T-helper 17 cell (primary cell): Measurements from ENCODE around the gene UGDH. TPM values are rescaled to one million over a fixed set of nuclear protein-coding genes. Genes with fewer than 3 reads are reported as not detected.
"Not testable (repeated sequence)": the region's sequence is repeated elsewhere in the genome, so short reads cannot be mapped to it uniquely, and the experiment has no call there.

Experiments used
- ATAC-seq: fragments of 150-1000 bp; cut with Tn5 transposase; 2 replicates; pipeline ENCODE4 v1.10.0; 2021; ENCODE audit warnings: mild to moderate bottlenecking, moderate library complexity
- DNase-seq, 3 donors: peaks; one replicate each; pipeline versions ENCODE4 v3.0.0 to v3.0.0-alpha.2; 2020 to 2021
- H3K9me3 ChIP-seq: one replicate; pipeline ENCODE4 v1.7.0; 2013; ENCODE audit warnings: low read length, mild to moderate bottlenecking; ENCODE audit not compliant: control insufficient read depth, poor library complexity, severe bottlenecking
- H3K27ac Mint-ChIP-seq: one replicate; pipeline ENCODE4 v1.8.0; 2022; ENCODE audit warnings: mild to moderate bottlenecking, moderate library complexity, mixed read lengths
- H3K27me3 Mint-ChIP-seq: one replicate; pipeline ENCODE4 v1.8.0; 2022; ENCODE audit warnings: mixed read lengths
- H3K36me3 Mint-ChIP-seq: one replicate; pipeline ENCODE4 v1.8.0; 2022; ENCODE audit warnings: low read depth, mixed read lengths
- H3K4me1 Mint-ChIP-seq: one replicate; pipeline ENCODE4 v1.8.0; 2022; ENCODE audit warnings: mild to moderate bottlenecking, mixed read lengths
- H3K4me3 Mint-ChIP-seq: one replicate; pipeline ENCODE4 v1.8.0; 2022; ENCODE audit warnings: mild to moderate bottlenecking, moderate library complexity, mixed read lengths
- total RNA-seq, 4 donors: library from RNA in 2 of 4; stranded (reverse) in 2 of 4; gene quantifications; one replicate each; pipeline ENCODE4 v1.2.3 and lab custom pipeline; 2022 to 2026

Gene UGDH
- total RNA-seq, 2 donors from 2014 or later: 6.1 to 11.3 TPM

GRCh38 chr4:39470402-39470801, 56.8 kb downstream of the UGDH start:
- Mint-ChIP-seq H3K4me3 (no peak overlapping the region), H3K4me1 (no peaks in the 10 kb centered on the region), H3K36me3 (no peaks in the 10 kb centered on the region), H3K27ac (no peak overlapping the region), H3K27me3 (no peaks in the 10 kb centered on the region)
- H3K9me3 ChIP-seq: no peaks in the 10 kb centered on the region
- DNase-seq: no peak
- no peak for ATAC-seq

GRCh38 chr4:39469429-39470077, 57.7 kb downstream of the UGDH start:
- no peak for DNase-seq

GRCh38 chr4:39467464-39467863, 59.8 kb downstream of the UGDH start:
- DNase-seq (no peak), ATAC-seq (no peak)
- H3K27ac Mint-ChIP-seq: no peak overlapping the region
- H3K36me3 Mint-ChIP-seq: peaks cover 4% of the 10 kb centered on the region
- H3K27me3 Mint-ChIP-seq: no peaks in the 10 kb centered on the region
- H3K9me3 ChIP-seq: no peaks in the 10 kb centered on the region
- H3K4me3 Mint-ChIP-seq: no peak overlapping the region
- H3K4me1 Mint-ChIP-seq: no peaks in the 10 kb centered on the region

More at GRCh38 chr4:39469429-39470077, 57.7 kb downstream of the UGDH start:
- ATAC-seq: peak; percentile 89
- Mint-ChIP-seq H3K4me1 (no peaks in the 10 kb centered on the region), H3K4me3 (no peak overlapping the region), H3K27me3 (no peaks in the 10 kb centered on the region), H3K27ac (no peak overlapping the region), H3K36me3 (peaks cover 2% of the 10 kb centered on the region)
- H3K9me3 ChIP-seq: no peaks in the 10 kb centered on the region

- no peaks in the 10 kb centered on the region for H3K9me3 ChIP-seq
- DNase-seq (no peak), ATAC-seq (no peak)
- no peak overlapping the region for H3K27ac Mint-ChIP-seq
- no peak overlapping the region for H3K4me3 Mint-ChIP-seq
- H3K36me3 Mint-ChIP-seq: peaks cover 4% of the 10 kb centered on the region
- no peaks in the 10 kb centered on the region for H3K27me3 Mint-ChIP-seq
- no peaks in the 10 kb centered on the region for H3K4me1 Mint-ChIP-seq
Measured at GRCh38 chr4:39466747-39467146, 60.5 kb downstream of the UGDH start.

- Mint-ChIP-seq H3K4me3 (no peak overlapping the region), H3K27me3 (no peaks in the 10 kb centered on the region), H3K4me1 (no peaks in the 10 kb centered on the region), H3K27ac (no peak overlapping the region), H3K36me3 (peaks cover 4% of the 10 kb centered on the region)
- ATAC-seq (no peak), DNase-seq (no peak)
- H3K9me3 ChIP-seq: no peaks in the 10 kb centered on the region
Measured at GRCh38 chr4:39464886-39465501, 62.2 kb downstream of the UGDH start.

GRCh38 chr4:39458505-39459300, 68.5 kb downstream of the UGDH start, which contains the start of the genes LIAS and RPL9:
TSS of gene LIAS (plus strand) at chr4:39459056. CDS start at chr4:39459118, 62 bp downstream.
TSS of gene RPL9 (minus strand) at chr4:39458922. CDS start at chr4:39458439, 483 bp downstream.
- no peaks in the 10 kb centered on the region for H3K9me3 ChIP-seq
- Mint-ChIP-seq H3K4me3 (peak within 1 kb of the TSS; percentile 96), H3K36me3 (peaks cover 6% of the 10 kb centered on the region), H3K4me1 (peaks cover 12% of the 10 kb centered on the region), H3K27me3 (no peaks in the 10 kb centered on the region), H3K27ac (peak within 1 kb of the TSS; percentile 99)
- DNase-seq (peak; percentile 73 to 85 (median 85)), ATAC-seq (peak; percentile 82)

- Mint-ChIP-seq H3K4me1 (peaks cover 12% of the 10 kb centered on the region), H3K27ac (peak overlapping the region; percentile 99), H3K4me3 (peak overlapping the region; percentile 96)
- peak; percentile 8 for ATAC-seq
- H3K36me3 Mint-ChIP-seq, H3K9me3 ChIP-seq, H3K27me3 Mint-ChIP-seq, DNase-seq: not testable (repeated sequence)
Measured at GRCh38 chr4:39458161-39458504, 69.1 kb downstream of the UGDH start.

- Mint-ChIP-seq H3K4me1 (peaks cover 14% of the 10 kb centered on the region), H3K27me3 (no peaks in the 10 kb centered on the region), H3K27ac (peak overlapping the region; percentile 99), H3K4me3 (peak overlapping the region; percentile 96), H3K36me3 (peaks cover 4% of the 10 kb centered on the region)
- DNase-seq (no peak), ATAC-seq (no peak)
- H3K9me3 ChIP-seq: no peaks in the 10 kb centered on the region
Measured at GRCh38 chr4:39456946-39457763, 70.1 kb downstream of the UGDH start.

GRCh38 chr4:39455486-39455885, 71.8 kb downstream of the UGDH start:
- Mint-ChIP-seq H3K4me1 (peaks cover 16% of the 10 kb centered on the region), H3K27ac (no peak overlapping the region), H3K27me3 (no peaks in the 10 kb centered on the region), H3K4me3 (no peak overlapping the region), H3K36me3 (peaks cover 4% of the 10 kb centered on the region)
- DNase-seq (no peak), ATAC-seq (no peak)
- no peaks in the 10 kb centered on the region for H3K9me3 ChIP-seq

GRCh38 chr4:39453738-39454137, 73.5 kb downstream of the UGDH start:
- Mint-ChIP-seq H3K4me3 (no peak overlapping the region), H3K36me3 (peaks cover 4% of the 10 kb centered on the region), H3K27ac (no peak overlapping the region), H3K27me3 (no peaks in the 10 kb centered on the region), H3K4me1 (peaks cover 16% of the 10 kb centered on the region)
- DNase-seq (no peak), ATAC-seq (no peak)
- no peaks in the 10 kb centered on the region for H3K9me3 ChIP-seq

GRCh38 chr4:39452860-39453587, 74.2 kb downstream of the UGDH start:
- no peak for ATAC-seq
- H3K9me3 ChIP-seq: no peaks in the 10 kb centered on the region
- Mint-ChIP-seq H3K27ac (peak overlapping the region; percentile 85), H3K4me3 (peak overlapping the region; percentile 67), H3K4me1 (peaks cover 16% of the 10 kb centered on the region), H3K36me3 (peaks cover 4% of the 10 kb centered on the region), H3K27me3 (no peaks in the 10 kb centered on the region)
- no peak for DNase-seq

- H3K4me1 Mint-ChIP-seq: peaks cover 10% of the 10 kb centered on the region
- ATAC-seq (no peak), DNase-seq (no peak)
- peak overlapping the region; percentile 41 for H3K4me3 Mint-ChIP-seq
- no peaks in the 10 kb centered on the region for H3K9me3 ChIP-seq
- H3K36me3 Mint-ChIP-seq: peaks cover 4% of the 10 kb centered on the region
- H3K27me3 Mint-ChIP-seq: no peaks in the 10 kb centered on the region
- peak overlapping the region; percentile 85 for H3K27ac Mint-ChIP-seq
Measured at GRCh38 chr4:39452153-39452859, 74.9 kb downstream of the UGDH start.
